Measurements from ENCODE around the gene RERG.

DNA sequence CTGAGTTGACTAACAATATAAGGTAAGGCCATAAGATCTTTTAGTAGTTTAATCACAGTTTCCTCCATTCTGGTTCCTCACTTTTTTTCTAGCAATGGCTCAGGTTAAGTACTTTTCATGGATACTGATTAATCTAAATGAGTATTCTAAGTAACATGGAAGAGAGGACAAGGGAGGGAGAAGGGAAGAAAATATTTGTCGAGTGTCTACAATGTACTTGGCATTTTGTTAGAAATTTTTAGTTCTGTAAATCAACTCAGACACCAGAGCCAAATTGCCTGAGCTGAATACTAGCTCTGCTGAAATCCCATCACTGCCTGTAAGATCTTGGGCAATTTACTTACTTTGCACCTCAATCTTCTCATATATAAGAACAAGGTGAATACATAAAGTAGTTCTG lies 20.2 kb downstream of the RERG start:
- no peak for TF ChIP-seq EZH2phosphoT487 (IDR thresholded peaks at IDR 0.05; ENCODE audit: insufficient read depth, low read depth)
- TF ChIP-seq EZH2 (IDR thresholded peaks at IDR 0.05; ENCODE audit: insufficient read depth, poor library complexity, severe bottlenecking) = no peak
